RPMI8226 (cell line): ENCODE results near the gene GTPBP10.
"Not testable (repeated sequence)": the region's sequence is repeated elsewhere in the genome, so short reads cannot be mapped to it uniquely, and the experiment has no call there.

Source experiments
- DNase-seq: peaks from one replicate; pipeline ENCODE4 v3.0.0-alpha.2; 2015

Gene GTPBP10, protein sequence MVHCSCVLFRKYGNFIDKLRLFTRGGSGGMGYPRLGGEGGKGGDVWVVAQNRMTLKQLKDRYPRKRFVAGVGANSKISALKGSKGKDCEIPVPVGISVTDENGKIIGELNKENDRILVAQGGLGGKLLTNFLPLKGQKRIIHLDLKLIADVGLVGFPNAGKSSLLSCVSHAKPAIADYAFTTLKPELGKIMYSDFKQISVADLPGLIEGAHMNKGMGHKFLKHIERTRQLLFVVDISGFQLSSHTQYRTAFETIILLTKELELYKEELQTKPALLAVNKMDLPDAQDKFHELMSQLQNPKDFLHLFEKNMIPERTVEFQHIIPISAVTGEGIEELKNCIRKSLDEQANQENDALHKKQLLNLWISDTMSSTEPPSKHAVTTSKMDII

GRCh38 chr7:90346336-90347125 lies at the start of gene GTPBP10:
GTPBP10 (plus strand) TSS chr7:90346716; CDS start chr7:90346742, 26 bp downstream.
- peak; percentile 98 for DNase-seq

- DNase-seq: peak; percentile 37
Observed at GRCh38 chr7:90298145-90299038, 48.1 kb upstream of the GTPBP10 start.

GRCh38 chr7:90303241-90303640 lies 43.3 kb upstream of the GTPBP10 start:
- DNase-seq: no peak

DNA sequence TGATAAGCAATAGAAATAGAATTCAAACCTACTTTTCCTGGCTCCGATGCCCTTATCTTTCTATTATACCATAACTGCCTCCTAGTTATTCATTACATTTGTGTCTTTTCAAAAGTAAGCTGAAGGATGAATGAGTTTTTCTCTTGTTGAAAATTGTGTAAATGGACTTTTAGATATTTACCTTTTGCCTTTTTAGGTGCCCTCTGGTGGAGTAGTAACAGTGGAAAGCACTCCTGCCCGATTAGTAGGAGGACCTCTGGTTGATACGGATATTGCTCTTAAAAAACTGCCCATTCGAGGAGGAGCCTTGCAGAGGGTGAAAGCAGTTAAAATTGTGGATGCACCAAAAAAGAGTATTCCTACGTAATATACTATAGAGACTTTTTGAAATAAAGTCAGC lies 36.6 kb upstream of the GTPBP10 start:
- no peak for DNase-seq

DNA sequence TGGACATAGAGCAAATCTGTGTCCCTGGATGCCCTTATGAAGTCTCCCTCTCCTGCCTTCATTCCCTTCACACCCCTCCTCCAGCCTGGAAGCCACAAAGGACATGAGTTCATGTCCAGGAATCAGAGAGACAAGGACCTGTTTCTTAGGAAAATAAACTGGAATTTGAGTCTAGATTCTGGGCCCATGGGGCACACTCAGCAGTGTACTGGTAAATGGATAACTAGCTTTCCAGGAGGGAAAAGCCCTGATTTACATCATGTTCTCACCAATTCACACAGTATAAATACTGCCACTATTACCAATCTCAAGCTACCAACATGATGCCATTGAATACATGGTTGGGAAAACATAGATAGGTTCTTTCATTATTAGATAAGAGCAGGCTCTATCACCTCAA lies 35.3 kb upstream of the GTPBP10 start:
- DNase-seq: no peak

GRCh38 chr7:90312745-90313144 lies 33.8 kb upstream of the GTPBP10 start:
- DNase-seq: peak; percentile 10

DNA sequence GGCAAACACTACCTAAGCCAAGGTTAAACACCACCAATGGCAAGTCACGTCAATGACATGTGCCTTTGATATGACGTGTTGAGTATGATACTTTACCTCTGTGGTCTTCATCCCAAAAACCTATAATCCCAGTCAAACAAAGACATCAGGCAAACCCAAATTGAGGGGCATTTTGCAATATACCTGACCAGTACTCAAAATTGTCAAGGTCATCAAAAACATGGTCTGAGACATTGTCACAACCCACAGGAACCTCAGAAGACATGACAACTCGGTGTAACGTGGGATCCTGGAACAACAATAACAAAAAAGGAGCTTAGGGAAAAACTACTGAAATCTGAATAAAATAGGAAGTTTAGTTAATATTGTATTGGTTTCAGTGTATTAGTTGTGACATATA lies 32.6 kb upstream of the GTPBP10 start:
- DNase-seq: no peak

- no peak for DNase-seq
Observed at GRCh38 chr7:90320014-90320413, 26.5 kb upstream of the GTPBP10 start.

DNA sequence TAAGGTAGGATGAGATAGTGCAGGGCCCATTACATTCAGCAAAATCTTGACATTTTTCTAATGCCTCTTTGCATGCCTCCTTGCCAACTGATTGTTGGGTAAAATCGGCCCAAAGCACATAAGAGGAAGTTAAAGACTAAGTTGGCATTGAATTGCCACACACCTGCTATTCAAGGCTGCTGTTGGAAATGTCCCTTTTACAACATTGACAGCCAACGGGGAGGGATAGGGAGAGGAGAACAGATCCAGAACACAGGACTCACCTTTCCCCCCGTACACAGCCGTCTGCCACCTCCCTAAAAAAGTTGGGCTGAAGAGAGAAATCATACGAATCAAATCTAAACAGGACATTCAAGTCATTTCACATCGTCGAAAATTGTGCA lies 26.1 kb upstream of the GTPBP10 start:
- no peak for DNase-seq

DNA sequence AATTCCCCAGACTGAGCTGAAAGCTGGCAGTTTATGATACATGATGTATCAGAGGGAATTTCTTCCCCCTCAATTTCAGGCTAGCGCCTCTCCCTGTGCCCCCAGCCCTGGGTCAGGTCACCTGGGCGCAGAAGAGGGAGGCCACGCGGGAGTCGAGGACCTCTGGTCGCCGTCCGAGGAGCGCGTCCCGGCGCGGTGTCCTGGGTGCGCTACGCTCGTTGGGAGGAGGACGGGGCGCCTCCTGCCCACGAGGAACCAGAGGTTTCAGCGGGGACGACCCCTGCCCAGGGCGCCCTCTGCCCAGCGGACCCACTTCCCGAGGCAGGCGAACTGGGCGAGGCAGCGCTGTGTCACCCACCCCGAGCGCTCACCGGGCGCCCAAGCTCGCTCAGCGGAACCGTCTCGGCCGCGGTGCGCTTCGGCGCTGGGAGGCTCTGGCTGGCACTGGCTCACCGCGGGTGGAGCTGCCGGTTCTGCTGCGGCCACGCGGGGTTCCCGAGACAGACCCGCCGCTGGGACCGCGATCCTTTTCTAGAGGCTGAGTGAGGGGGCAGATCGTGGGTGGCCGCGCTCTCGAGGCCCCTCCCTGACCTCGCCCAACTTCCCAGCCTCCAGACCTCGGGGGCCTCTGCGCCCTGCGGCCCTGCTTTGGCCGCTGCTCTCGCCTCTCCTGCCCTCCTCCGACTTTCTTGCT lies 25.6 kb upstream of the GTPBP10 start, which contains the start of gene FAM237B:
TSS of gene FAM237B (minus strand) at position 504 of the 694 bp plus-strand sequence. CDS start 1,556 bp downstream, outside the sequence.
- DNase-seq: no peak

DNA sequence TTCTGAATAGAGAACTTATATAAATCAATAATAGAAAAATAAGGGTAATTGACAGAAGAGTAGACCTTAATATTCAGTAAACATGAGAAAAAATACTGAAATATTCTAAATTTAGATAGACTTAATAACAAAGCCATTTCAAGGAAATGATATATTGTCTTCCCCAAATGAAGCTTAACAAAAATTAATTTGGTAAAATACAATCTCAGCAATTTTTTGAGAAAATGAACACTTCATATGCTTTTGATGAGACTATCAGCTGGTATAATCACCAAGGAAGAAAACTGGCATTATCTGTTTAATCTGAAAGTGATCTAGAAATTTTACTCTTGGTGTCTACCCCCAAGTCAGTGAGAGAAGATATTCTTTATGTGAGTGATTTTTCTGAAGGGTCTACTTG lies 23.7 kb upstream of the GTPBP10 start:
- DNase-seq: no peak

DNA sequence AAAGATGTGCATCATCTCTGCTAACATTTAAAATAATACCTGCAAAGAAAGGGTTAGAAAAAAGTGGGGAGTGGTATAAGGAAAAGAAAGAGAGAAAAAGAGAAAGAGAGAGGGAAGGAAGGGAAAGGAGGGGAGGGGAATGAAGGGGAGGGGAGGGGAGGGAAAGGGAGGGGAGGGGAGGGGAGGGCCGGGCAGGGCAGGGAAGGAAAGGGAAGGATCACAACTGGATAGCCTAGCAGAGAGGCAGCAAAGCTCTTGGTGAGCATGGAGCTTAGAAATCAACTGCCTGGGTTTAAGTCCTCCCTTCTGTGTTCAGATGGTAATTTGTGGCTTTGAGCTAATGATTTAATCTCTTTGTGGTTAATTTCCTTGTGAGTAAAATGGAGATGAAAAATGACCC lies 20.0 kb upstream of the GTPBP10 start:
- DNase-seq: no peak

- DNase-seq: no peak
Observed at GRCh38 chr7:90334193-90334843, 12.2 kb upstream of the GTPBP10 start.

DNA sequence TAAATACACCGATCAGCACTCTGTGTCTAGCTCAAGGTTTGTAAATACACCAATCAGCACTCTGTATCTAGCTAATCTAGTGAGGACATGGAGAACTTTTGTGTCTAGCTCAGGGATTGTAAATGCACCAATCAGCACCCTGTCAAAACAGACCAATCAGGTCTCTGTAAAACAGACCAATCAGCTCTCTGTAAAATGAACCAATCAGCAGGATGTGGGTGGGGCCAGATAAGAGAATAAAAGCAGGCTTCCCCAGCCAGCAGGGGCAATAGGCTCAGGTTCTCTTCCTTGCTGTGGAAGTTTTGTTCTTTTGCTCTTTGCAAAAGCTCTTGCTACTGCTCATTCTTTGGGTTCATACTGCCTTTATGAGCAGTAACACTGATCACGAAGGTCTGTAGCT lies 11.6 kb upstream of the GTPBP10 start:
- not testable (repeated sequence) for DNase-seq

GRCh38 chr7:90337106-90337505 lies 9.4 kb upstream of the GTPBP10 start:
- DNase-seq: no peak

DNA sequence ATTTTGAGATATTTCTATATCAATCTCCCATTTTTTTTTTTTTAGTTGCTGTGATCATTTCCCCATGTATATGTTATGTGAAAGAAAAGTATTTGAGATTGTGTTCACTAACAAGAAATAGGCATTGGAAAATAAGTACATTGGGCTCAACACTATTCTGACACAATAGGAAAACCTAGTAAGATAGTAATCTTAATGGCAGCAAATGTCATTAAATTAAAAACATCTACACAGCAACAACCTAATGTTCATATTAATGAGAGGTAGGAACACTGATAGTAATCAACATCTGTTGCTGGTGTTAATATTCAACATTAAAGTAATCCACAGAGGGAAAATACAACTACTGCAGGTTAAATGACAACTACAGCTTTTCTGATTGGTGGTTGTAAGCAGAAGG lies 1.5 kb upstream of the GTPBP10 start:
- DNase-seq: no peak

GRCh38 chr7:90345595-90346335 lies 751 bp upstream of the GTPBP10 start:
- no peak for DNase-seq

GRCh38 chr7:90347759-90348158 lies 1.2 kb downstream of the GTPBP10 start:
- no peak for DNase-seq

DNA sequence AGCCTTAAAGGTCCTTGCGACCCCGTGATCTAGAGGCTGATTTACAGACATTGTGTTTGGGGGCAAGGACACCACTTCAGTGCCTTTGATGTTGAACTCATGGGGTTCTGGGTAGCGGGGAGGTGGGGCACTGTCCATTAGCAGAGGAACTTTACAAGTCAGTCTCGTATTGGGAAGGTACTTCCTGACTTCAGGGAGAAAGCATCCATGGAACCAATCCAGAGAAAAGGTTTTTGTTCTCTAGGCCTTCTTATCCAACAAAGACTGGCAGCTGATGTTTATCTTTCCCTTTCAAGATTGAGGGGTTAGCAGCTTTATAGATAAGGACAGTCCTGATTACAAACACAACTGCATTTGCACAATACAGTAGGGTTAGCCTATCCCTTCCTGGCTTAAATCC lies 2.8 kb downstream of the GTPBP10 start:
- DNase-seq: no peak

DNA sequence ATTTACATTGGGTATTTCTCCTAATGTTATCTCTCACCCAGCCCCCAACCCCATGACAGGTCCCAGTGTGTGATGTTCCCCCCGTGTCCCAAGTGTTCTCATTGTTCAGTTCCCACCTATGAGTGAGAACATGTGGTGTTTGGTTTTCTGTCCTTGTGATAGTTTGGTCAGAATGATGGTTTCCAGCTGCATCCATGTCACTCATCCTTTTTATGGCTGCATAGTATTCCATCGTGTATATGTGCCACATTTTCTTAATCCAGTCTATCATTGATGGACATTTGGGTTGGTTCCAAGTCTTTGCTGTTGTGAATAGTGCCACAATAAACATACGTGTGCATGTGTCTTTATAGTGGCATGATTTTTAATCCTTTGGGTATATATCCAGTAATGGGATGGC lies 3.5 kb downstream of the GTPBP10 start:
- DNase-seq: not testable (repeated sequence)

DNA sequence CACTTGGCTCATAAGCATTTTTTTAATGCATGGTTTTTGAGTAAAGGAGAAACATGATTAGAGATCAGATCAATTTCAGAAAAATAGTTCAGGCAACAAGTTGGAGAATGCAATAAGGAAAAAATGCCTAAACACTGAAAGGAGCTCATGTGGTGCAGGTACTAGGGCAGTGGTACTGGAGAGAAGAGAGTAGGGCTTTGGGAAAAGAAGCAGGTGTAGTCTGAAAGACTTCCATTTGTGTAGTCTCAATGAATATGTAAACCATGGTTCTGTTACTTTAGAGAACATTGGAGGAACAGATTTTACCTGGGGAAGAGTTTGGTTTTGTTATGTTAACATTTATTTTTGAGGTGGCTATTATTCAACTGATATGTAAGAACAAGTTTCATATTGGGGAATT lies 5.5 kb downstream of the GTPBP10 start:
- DNase-seq: no peak
